Endodermal cell (in vitro differentiated cells): ENCODE results near the gene ACMSD. TPM values are rescaled to one million over a fixed set of nuclear protein-coding genes. Genes with fewer than 3 reads are reported as not detected.
"Not testable (repeated sequence)": the region's sequence is repeated elsewhere in the genome, so short reads cannot be mapped to it uniquely, and the experiment has no call there.

Experiments
- DNase-seq: peaks from one replicate; pipeline ENCODE4 v3.0.0-alpha.2; 2017
- H3K27ac ChIP-seq: 2 replicates; pipeline ENCODE4 v1.5.1; 2013; ENCODE audit warnings: mild to moderate bottlenecking, low read depth, low read length, moderate library complexity
- H3K27me3 ChIP-seq: 2 replicates; pipeline ENCODE4 v1.6.1; 2013; ENCODE audit warnings: mild to moderate bottlenecking, low read length, moderate library complexity; ENCODE audit not compliant: insufficient read depth, control insufficient read depth, poor library complexity, severe bottlenecking
- H3K36me3 ChIP-seq: 2 replicates; pipeline ENCODE4 v1.7.0; 2013; ENCODE audit warnings: mild to moderate bottlenecking, low read length, moderate library complexity; ENCODE audit not compliant: control insufficient read depth, insufficient read depth
- H3K4me1 ChIP-seq: one replicate; pipeline ENCODE4 v1.7.0; 2013; ENCODE audit warnings: low read length; ENCODE audit not compliant: control insufficient read depth, insufficient read depth
- H3K4me3 ChIP-seq: 2 replicates; pipeline ENCODE4 v1.5.1; 2013; ENCODE audit warnings: mild to moderate bottlenecking, low read length, moderate library complexity
- H3K9ac ChIP-seq: 2 replicates; pipeline ENCODE4 v1.6.1; 2013; ENCODE audit warnings: mild to moderate bottlenecking, low read length, moderate library complexity; ENCODE audit not compliant: poor library complexity, severe bottlenecking; ENCODE audit errors: extremely low read depth
- H3K9me3 ChIP-seq: 2 replicates; pipeline ENCODE4 v1.6.1; 2013; ENCODE audit warnings: mild to moderate bottlenecking, low read length, moderate library complexity; ENCODE audit not compliant: control insufficient read depth
- H3K27ac Mint-ChIP-seq: 2 replicates; pipeline ENCODE4 v1.8.0; 2020; ENCODE audit warnings: mixed read lengths
- H3K27me3 Mint-ChIP-seq: 2 replicates; pipeline ENCODE4 v1.8.0; 2021; ENCODE audit warnings: mild to moderate bottlenecking, mixed read lengths; ENCODE audit not compliant: insufficient read depth
- H3K36me3 Mint-ChIP-seq: 2 replicates; pipeline ENCODE4 v1.8.0; 2020; ENCODE audit warnings: low read depth, mixed read lengths
- H3K4me1 Mint-ChIP-seq: 2 replicates; pipeline ENCODE4 v1.8.0; 2020; ENCODE audit warnings: mixed read lengths
- H3K4me3 Mint-ChIP-seq: 2 replicates; pipeline ENCODE4 v1.8.0; 2020; ENCODE audit warnings: mild to moderate bottlenecking, moderate library complexity, mixed read lengths
- H3K9me3 Mint-ChIP-seq: 2 replicates; pipeline ENCODE4 v1.8.0; 2020; ENCODE audit warnings: mild to moderate bottlenecking, mixed read lengths
- WGBS, 2 experiments: methylation state at CpG; one replicate each; pipeline versions ENCODE4 v1.1.5 to v1.1.7; 2013; ENCODE audit warnings: missing lambda C conversion rate in 2 of 2, mixed read lengths in 1 of 2; ENCODE audit not compliant: insufficient coverage in 1 of 2, insufficient read length in 1 of 2; 5-methylcytosine and 5-hydroxymethylcytosine counted together
- total RNA-seq, 2 donors: library from RNA; stranded (reverse); fragmentation: NEBNext Ultra II Directional in 1 of 2; extraction: Animal tissue kit (Norgen Biotek cat#: 25700) in 1 of 2; gene quantifications; 2 replicates in 1 of 2; 3 replicates in 1 of 2; pipeline ENCODE4 v1.2.1, GENCODE V29; 2021
- TF ChIP-seq, protein P1 (sequence below): fragments of 200-600 bp; sonication (generic); conservative IDR thresholded peaks from 2 replicates; pipeline ENCODE4 v1.5.0; 2021; ENCODE audit warnings: antibody characterized with exemption, mild to moderate bottlenecking

The ACMSD gene
- total RNA-seq, 2 donors from 2014 or later, result not detected

DNA sequence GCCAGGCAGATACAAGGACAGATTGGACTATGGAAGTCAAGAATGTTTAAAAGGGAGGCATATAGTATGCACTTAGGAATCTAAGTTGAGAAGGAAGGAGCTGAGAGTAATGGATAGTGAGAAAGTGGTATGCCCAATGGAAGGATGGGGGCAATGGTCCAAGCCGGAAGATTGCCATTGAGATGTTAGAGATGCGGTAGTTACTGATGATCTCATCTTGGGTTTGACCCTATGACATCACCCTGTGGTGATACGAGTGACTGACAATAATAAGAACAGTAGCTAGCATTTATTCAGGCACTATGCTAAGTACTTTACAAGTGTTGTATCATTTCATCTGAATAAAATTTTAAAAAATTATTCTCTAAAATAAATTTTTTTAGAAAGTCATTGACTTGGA lies 38.5 kb upstream of the ACMSD start:
- 98% methylated on average over 3 of the region's 3 CpGs for WGBS, 2 experiments
- H3K9me3 Mint-ChIP-seq, result peaks cover 23% of the 10 kb centered on the region
- H3K4me3 Mint-ChIP-seq, result no peak overlapping the region
- TF ChIP-seq, protein P1, sequence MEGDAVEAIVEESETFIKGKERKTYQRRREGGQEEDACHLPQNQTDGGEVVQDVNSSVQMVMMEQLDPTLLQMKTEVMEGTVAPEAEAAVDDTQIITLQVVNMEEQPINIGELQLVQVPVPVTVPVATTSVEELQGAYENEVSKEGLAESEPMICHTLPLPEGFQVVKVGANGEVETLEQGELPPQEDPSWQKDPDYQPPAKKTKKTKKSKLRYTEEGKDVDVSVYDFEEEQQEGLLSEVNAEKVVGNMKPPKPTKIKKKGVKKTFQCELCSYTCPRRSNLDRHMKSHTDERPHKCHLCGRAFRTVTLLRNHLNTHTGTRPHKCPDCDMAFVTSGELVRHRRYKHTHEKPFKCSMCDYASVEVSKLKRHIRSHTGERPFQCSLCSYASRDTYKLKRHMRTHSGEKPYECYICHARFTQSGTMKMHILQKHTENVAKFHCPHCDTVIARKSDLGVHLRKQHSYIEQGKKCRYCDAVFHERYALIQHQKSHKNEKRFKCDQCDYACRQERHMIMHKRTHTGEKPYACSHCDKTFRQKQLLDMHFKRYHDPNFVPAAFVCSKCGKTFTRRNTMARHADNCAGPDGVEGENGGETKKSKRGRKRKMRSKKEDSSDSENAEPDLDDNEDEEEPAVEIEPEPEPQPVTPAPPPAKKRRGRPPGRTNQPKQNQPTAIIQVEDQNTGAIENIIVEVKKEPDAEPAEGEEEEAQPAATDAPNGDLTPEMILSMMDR, result no peak
- DNase-seq, result no peak
- no peaks in the 10 kb centered on the region for H3K4me1 Mint-ChIP-seq
- Histone ChIP-seq H3K36me3 (no peaks in the 10 kb centered on the region), H3K27me3 (no peaks in the 10 kb centered on the region), H3K4me1 (no peaks in the 10 kb centered on the region), H3K27ac (no peak overlapping the region), H3K9ac (no peak overlapping the region), H3K4me3 (no peak overlapping the region), H3K9me3 (peaks cover 30% of the 10 kb centered on the region)
- H3K36me3 Mint-ChIP-seq, result peaks cover 5% of the 10 kb centered on the region
- H3K27me3 Mint-ChIP-seq, result peaks cover 2% of the 10 kb centered on the region
- H3K27ac Mint-ChIP-seq, result no peak overlapping the region

- Histone ChIP-seq H3K9ac (no peak overlapping the region), H3K36me3 (no peaks in the 10 kb centered on the region), H3K27me3 (no peaks in the 10 kb centered on the region), H3K27ac (no peak overlapping the region), H3K9me3 (peaks cover 32% of the 10 kb centered on the region), H3K4me3 (no peak overlapping the region), H3K4me1 (no peaks in the 10 kb centered on the region)
- WGBS, 2 experiments, result 80 to 96% methylated on average over 1 to 2 of the region's 2 CpGs
- Mint-ChIP-seq H3K4me3 (no peak overlapping the region), H3K27me3 (peaks cover 1% of the 10 kb centered on the region), H3K4me1 (no peaks in the 10 kb centered on the region), H3K9me3 (peaks cover 27% of the 10 kb centered on the region), H3K27ac (no peak overlapping the region), H3K36me3 (peaks cover 5% of the 10 kb centered on the region)
- no peak for DNase-seq
- TF ChIP-seq, protein P1, result no peak
Measured at GRCh38 chr2:134800341-134800740, 38.1 kb upstream of the ACMSD start.

DNA sequence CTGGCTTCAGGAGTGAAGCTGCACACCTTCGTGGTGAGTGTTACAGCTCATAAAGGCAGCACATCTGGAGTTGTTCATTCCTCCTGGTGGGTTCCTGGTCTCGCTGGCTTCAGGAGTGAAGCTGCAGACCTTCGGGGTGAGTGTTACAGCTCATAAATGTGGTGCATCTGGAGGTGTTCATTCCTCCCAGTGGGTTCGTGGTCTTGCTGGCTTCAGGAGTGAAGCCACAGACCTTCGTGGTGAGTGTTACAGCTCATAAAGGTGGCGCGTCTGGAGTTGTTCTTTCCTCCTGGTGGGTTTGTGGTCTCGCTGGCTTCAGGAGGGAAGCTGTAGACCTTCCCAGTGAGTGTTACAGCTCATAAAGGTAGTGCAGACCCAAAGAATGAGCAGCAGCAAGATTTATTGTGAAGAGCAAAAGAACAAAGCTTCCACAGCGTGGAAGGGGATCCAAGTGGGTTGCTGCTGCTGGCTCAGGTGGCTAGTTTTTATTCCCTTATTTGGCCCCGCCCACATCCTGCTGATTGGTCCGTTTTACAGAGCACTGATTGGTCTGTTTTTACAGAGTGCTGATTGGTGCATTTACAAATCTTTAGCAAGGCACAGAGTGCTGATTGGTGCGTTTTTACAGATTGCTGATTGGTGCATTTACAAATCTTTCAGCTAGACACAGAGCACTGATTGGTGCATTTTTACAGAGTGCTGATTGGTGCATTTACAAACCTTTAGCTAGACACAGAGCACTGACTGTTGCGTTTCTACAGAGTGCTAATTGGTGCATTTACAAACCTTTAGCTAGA lies 34.6 kb upstream of the ACMSD start:
- DNase-seq, H3K27me3 ChIP-seq, H3K4me1 Mint-ChIP-seq, H3K4me3 Mint-ChIP-seq, H3K27ac ChIP-seq, H3K27me3 Mint-ChIP-seq, H3K27ac Mint-ChIP-seq, H3K36me3 Mint-ChIP-seq, H3K36me3 ChIP-seq, H3K9ac ChIP-seq, H3K4me1 ChIP-seq: not testable (repeated sequence)
- peaks cover 48% of the 10 kb centered on the region for H3K9me3 Mint-ChIP-seq
- peaks cover 41% of the 10 kb centered on the region for H3K9me3 ChIP-seq
- H3K4me3 ChIP-seq, result peak overlapping the region; percentile 49
- 90 to 92% methylated on average over 9 to 13 of the region's 13 CpGs for WGBS, 2 experiments
